ENCODE data around the gene USP32.

DNA sequence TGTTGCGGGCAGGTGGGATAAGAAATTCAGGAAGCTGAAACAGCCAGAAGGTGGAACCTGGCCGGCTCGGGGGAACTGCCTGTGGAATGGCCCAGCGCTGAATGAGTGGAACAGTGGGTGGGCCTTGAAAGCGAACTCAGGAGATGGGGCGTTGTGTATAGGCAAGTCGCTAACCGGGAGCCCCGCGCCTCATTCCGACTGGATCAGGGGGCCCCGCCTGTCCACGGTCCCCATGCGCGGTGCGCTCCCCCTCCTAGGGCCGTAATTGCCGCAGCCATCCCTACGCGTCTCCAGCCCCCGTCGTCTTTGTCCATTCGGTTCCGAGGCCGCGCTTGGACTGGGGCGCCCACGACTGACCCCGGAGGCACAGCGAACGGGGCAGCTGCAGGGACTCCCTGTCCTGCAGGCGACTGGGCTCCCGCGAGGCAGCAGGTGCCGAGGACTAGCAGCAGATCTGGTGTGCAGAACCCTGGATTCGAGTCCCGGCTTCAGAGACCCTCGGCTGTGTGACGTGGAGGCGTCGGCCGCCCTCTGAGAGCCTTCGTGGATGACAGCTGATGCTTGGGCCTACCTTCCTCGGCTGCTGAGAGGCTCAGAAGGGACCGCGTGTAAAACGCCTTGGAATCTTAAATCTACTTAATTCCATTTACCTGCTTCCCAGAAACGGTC lies 253.0 kb downstream of the USP32 start:
- TF ChIP-seq, protein P1, sequence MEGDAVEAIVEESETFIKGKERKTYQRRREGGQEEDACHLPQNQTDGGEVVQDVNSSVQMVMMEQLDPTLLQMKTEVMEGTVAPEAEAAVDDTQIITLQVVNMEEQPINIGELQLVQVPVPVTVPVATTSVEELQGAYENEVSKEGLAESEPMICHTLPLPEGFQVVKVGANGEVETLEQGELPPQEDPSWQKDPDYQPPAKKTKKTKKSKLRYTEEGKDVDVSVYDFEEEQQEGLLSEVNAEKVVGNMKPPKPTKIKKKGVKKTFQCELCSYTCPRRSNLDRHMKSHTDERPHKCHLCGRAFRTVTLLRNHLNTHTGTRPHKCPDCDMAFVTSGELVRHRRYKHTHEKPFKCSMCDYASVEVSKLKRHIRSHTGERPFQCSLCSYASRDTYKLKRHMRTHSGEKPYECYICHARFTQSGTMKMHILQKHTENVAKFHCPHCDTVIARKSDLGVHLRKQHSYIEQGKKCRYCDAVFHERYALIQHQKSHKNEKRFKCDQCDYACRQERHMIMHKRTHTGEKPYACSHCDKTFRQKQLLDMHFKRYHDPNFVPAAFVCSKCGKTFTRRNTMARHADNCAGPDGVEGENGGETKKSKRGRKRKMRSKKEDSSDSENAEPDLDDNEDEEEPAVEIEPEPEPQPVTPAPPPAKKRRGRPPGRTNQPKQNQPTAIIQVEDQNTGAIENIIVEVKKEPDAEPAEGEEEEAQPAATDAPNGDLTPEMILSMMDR (conservative IDR thresholded peaks at IDR 0.05) = no peak
- no peak for TF ChIP-seq EZH2 (IDR thresholded peaks at IDR 0.05; ENCODE audit: low read depth)
